CD4-positive, alpha-beta T cell treated with Interleukin-17A for 4 hours (primary cell): ENCODE results near the gene SLC39A9.
A peak's percentile ranks its signal among the peaks of the same experiment; 100 is the strongest.

Source experiments
- DNase-seq: peaks from one replicate; pipeline ENCODE4 v3.0.0-alpha.2; 2020; ENCODE audit warnings: mixed read lengths

The SLC39A9 gene, protein sequence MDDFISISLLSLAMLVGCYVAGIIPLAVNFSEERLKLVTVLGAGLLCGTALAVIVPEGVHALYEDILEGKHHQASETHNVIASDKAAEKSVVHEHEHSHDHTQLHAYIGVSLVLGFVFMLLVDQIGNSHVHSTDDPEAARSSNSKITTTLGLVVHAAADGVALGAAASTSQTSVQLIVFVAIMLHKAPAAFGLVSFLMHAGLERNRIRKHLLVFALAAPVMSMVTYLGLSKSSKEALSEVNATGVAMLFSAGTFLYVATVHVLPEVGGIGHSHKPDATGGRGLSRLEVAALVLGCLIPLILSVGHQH

DNA sequence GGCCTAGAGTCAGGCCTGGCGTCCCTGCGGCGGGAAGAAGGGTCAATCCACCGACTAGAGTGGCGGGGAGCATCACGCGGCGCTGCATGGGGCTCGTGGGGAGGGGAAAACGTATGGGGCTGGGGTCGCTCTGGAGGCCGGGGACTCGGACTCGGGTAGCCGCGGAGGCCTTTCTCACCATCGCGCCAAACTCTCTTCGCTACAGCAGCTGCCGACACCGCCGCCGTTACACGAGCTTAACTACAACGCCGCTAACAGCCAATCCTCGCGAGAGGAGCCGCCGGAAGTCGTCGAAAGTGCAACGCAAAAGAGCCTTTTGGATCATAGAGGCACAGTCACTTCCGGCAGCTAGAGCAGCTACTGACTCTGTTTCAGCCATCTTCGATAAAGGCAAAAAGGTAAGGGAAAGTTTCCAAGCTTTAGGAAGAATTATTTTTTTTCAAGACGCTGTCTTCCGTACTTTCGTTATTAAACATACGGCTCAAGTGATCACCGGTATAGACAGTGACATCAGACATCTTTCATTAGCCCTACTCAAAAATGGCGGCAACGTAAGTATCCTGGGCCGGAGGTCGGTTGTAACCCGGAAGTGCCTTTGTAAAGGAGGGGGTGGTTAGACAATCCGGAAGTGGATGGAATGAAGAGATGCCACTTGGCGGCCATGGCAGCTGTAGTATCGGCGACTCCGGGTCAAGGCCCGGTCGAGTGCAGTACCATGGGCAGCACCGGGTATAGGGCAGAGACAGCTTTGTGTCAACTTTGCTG is at the start of gene SLC39A9, which contains the start of gene ERH:
TSS of gene SLC39A9 (plus strand) at position 640 of the 765 bp plus-strand sequence. CDS start 678 bp downstream, outside the sequence.
TSS of gene ERH (minus strand) at position 247 of the 765 bp plus-strand sequence. CDS start at position 181, 66 bp downstream.
- DNase-seq: peak; percentile 94

GRCh38 chr14:69349091-69349777 is 49.3 kb upstream of the SLC39A9 start:
- no peak for DNase-seq

DNA sequence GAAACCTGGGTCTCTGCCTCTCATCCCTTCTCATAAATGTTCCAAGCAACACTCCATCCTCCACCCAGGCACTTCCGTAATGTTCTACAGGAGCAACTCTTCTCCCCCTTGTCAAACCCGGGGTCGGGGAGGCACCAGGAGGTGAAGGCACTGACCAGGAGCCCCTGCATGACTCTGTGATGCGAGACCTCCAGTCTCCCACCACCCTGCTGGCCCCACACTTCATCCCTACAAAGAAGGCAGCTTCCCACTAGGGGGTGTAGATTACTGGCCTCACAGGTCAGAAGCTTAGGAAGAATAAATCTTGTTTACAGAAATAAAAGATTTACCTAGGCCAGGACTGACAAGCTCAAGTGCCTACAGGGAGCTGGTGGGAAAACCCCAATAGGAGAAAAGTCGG is 47.6 kb upstream of the SLC39A9 start:
- DNase-seq: no peak

DNA sequence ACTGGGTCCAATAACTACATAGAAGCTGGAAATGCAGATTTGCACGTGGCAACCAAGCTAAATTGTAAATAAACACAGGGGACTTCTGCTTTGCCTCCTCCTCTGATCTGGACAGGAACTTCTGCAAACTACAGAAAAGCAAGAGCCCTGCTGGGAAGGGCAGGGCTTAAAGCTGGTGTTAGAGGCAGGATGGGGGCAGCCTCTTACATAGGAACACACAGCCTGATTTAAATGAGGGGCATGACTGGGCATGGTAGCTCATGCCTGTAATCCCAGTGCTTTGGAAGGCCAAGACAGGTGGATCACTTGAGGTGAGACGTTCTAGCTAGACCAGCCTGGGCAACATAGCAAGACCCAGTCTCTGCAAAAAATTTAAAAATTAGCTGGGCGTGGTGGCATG is 47.1 kb upstream of the SLC39A9 start:
- no peak for DNase-seq

GRCh38 chr14:69351911-69352310 is 46.6 kb upstream of the SLC39A9 start:
- no peak for DNase-seq

- DNase-seq: no peak
Measured at GRCh38 chr14:69353168-69353567, 45.3 kb upstream of the SLC39A9 start.

- peak; percentile 33 for DNase-seq
Measured at GRCh38 chr14:69354383-69355153, 43.9 kb upstream of the SLC39A9 start.

DNA sequence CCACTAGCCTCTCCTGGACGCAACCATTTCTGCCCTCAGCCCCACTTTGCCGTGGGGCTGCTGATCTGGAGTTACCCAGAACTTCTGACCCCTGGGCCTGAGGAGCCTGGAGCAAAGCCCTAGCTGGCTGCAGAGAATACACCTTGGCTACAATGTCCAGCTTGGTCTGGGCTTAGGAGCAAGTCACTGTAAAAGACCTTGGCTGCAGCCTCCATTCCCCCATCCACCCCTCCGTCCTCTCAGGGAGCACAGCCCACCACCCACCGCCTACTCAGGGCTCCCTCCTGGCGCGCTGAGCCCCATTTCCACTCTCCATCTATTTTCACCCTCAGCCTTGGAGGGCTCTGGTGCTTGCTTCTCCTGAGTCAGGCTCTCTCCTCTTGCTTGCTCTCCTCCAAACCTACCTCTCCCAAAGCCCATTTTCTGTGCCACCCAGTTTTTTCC is 43.3 kb upstream of the SLC39A9 start:
- no peak for DNase-seq

DNA sequence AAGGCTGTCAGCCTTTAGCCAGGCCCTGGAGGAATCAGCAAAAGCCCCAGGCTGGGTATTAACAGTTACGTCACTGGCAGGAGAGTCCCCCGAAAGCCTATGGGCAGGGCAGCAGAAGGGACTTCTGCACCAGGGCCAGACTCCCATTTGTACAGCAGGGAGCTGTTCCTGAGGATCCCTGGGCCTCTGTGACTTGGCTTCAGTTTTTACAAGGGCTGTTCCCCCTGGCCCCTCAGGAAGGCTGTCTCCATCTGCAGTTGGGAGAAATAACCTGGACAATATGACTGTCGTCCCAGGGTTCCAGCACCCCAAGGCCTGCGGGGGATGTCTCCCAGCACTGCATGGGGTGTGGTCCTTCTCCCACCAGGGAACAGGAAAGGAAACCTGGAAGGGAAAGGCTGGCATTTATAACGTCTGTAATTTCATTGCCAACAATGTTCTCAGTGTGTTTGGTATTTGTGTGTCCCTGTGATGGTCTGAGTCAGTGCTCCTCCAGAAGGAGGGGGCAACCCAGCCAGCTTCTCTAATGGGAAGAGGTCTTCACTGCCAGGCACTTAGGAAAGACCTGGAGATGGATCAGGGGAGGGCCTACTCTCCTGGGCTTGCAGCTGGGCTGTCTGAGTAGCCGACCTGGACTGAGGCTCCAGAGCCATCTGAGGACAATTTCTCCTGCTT is 42.7 kb upstream of the SLC39A9 start:
- DNase-seq: no peak

GRCh38 chr14:69356903-69357543 is 41.5 kb upstream of the SLC39A9 start:
- DNase-seq: no peak

GRCh38 chr14:69357544-69358200 is 40.8 kb upstream of the SLC39A9 start:
- DNase-seq: no peak

DNA sequence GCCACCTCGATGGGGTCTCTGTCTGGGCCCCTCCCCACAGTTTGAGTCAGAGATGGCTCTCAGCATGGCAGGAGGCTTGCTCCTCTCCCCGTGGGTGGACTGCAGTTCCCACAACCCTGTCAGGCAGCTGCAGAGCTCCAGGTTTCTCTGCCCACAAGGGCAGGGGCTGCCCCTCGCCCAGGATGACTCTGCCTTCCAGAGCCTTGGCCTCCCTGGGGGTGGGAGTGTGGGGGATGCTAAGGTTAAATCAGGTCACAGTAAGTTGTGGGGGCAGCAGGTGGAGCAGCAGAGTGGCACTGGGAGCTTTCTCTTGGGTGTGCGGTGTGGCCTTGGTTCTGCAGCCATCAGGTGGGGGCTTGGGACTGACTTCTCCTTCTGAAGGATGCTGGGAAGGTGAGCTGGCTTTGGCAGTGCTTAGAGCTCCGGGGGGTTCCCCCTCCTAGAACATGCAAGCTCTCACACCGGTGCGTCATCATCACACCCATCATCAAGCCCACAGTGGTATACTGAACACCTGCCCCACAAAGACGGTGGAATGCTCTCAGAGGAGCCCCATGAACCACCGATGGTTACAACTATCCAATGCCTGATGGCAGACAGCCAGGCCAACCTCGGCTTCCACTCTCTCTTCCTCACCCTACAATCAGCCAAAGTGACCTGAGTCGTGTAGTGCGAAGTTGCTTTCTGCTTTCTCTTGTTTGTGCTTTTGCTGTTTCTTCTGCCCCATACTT is 40.1 kb upstream of the SLC39A9 start:
- DNase-seq: no peak

GRCh38 chr14:69358966-69359365 is 39.5 kb upstream of the SLC39A9 start:
- DNase-seq: no peak

DNA sequence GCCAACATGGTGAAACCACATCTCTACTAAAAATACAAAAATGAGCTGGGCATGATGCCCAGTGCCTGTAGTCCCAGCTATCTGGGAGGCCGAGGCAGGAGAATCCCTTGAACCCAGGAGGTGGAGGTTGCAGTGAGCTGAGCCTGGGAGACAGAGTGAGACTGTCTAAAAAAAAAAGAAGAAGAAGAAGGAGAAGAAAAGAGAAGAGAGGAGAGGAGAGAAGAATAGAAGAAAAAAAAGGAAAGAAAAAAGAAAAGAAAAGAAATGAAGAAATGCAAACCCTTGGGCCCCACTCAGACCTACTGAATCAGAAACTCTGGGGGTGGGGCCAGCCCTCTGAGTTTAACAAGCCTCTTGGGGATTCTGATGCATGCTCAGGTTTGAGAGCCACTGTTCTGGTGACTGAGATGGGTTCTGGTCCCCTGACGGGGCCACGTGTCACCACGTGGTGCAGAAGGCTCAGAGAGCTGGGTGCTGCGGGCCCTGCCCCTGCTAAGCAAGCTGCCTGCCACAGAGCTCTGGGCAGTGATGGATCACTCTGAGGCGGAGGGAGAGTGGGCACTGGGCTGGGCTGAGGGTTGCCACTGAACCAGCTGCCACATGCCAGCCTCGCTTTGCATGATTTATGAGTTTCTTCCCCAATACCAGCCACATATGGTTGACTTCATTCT is 37.9 kb upstream of the SLC39A9 start:
- no peak for DNase-seq

DNA sequence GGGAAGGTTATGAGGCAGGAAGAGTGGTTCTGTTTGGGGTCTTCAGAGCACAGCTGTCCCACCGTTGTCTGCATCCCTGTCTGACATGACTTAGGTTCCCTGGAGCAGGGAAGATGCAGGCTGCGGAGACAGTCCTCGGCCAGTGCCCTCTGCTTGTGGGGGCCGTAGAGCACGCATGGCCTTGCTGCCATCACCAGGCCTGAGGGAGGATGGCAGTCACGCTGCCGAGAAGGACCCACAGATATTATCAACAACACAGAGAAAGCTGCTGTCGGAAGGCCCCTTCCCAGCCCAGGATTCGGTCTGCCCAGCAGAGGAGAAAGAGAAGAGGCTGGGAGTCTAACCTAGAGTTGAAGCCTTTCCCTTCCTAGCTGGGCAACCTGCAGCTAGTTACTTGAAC is 35.4 kb upstream of the SLC39A9 start:
- DNase-seq: no peak

- no peak for DNase-seq
Measured at GRCh38 chr14:69363964-69364363, 34.5 kb upstream of the SLC39A9 start.

GRCh38 chr14:69364378-69364777 is 34.1 kb upstream of the SLC39A9 start:
- no peak for DNase-seq

GRCh38 chr14:69366069-69366468 is 32.4 kb upstream of the SLC39A9 start:
- no peak for DNase-seq

GRCh38 chr14:69366761-69367160 is 31.7 kb upstream of the SLC39A9 start:
- DNase-seq: no peak

- DNase-seq: no peak
Measured at GRCh38 chr14:69368381-69368780, 30.1 kb upstream of the SLC39A9 start.
